H9 (cell line): Measurements from ENCODE around the gene RNF20. TPM values are rescaled to one million over a fixed set of nuclear protein-coding genes. Genes with fewer than 3 reads are reported as not detected.
"Not testable (repeated sequence)": the region's sequence is repeated elsewhere in the genome, so short reads cannot be mapped to it uniquely, and the experiment has no call there.

ENCODE experiments used
- DNase-seq: peaks from one replicate; pipeline ENCODE4 v3.0.0-alpha.2; 2017
- H2AFZ ChIP-seq: one replicate; pipeline ENCODE4 v1.6.1; 2013; ENCODE audit warnings: mild to moderate bottlenecking, low read length, control low read depth, moderate library complexity
- H2AK5ac ChIP-seq: 2 replicates; pipeline ENCODE4 v1.6.1; 2013; ENCODE audit warnings: low read length, control low read depth, mixed read lengths; ENCODE audit not compliant: insufficient read length
- H2BK120ac ChIP-seq: one replicate; pipeline ENCODE4 v1.6.1; 2013; ENCODE audit warnings: low read depth, mild to moderate bottlenecking, low read length, control low read depth, inconsistent platforms; ENCODE audit not compliant: poor library complexity, severe bottlenecking
- H2BK12ac ChIP-seq: 2 replicates; pipeline ENCODE4 v1.6.1; 2013; ENCODE audit warnings: low read length, control low read depth, mixed read lengths, low read depth; ENCODE audit not compliant: insufficient read length
- H2BK15ac ChIP-seq: 2 replicates; pipeline ENCODE4 v1.6.1; 2013; ENCODE audit warnings: low read depth, low read length, control low read depth
- H2BK20ac ChIP-seq: one replicate; pipeline ENCODE4 v1.6.1; 2013; ENCODE audit warnings: low read depth, mild to moderate bottlenecking, low read length, control low read depth, inconsistent platforms; ENCODE audit not compliant: poor library complexity, severe bottlenecking
- H2BK5ac ChIP-seq: 2 replicates; pipeline ENCODE4 v1.6.1; 2013; ENCODE audit warnings: low read length, control low read depth, mixed read lengths; ENCODE audit not compliant: insufficient read length
- H3K14ac ChIP-seq: 2 replicates; pipeline ENCODE4 v1.6.1; 2013; ENCODE audit warnings: low read length, control low read depth; ENCODE audit not compliant: insufficient read depth
- H3K18ac ChIP-seq: 2 replicates; pipeline ENCODE4 v1.6.1; 2013; ENCODE audit warnings: low read depth, mild to moderate bottlenecking, mixed read lengths, low read length, control low read depth; ENCODE audit not compliant: insufficient read length
- H3K23ac ChIP-seq: 2 replicates; pipeline ENCODE4 v1.6.1; 2013; ENCODE audit warnings: low read length, control low read depth, mixed read lengths, low read depth; ENCODE audit not compliant: insufficient read length
- H3K23me2 ChIP-seq: 2 replicates; pipeline ENCODE4 v1.6.1; 2013; ENCODE audit warnings: low read depth, mild to moderate bottlenecking, mixed read lengths, low read length, control low read depth; ENCODE audit not compliant: insufficient read length, poor library complexity, severe bottlenecking
- H3K27ac ChIP-seq: 2 replicates; pipeline ENCODE4 v1.5.1; 2013; ENCODE audit warnings: low read length, control low read depth, mixed read lengths, low read depth; ENCODE audit not compliant: insufficient read length
- H3K27me3 ChIP-seq: 2 replicates; pipeline ENCODE4 v1.6.1; 2013; ENCODE audit warnings: low read length, control low read depth, inconsistent platforms; ENCODE audit not compliant: insufficient read depth
- H3K4ac ChIP-seq: 2 replicates; pipeline ENCODE4 v1.6.1; 2013; ENCODE audit warnings: low read depth, mild to moderate bottlenecking, control low read depth, inconsistent platforms, low read length, moderate library complexity
- H3K4me1 ChIP-seq: 2 replicates; pipeline ENCODE4 v1.6.1; 2013; ENCODE audit warnings: low read length, control low read depth, inconsistent platforms; ENCODE audit not compliant: insufficient read depth
- H3K4me2 ChIP-seq: 2 replicates; pipeline ENCODE4 v1.6.1; 2013; ENCODE audit warnings: low read length, control low read depth, mixed read lengths; ENCODE audit not compliant: insufficient read length, insufficient read depth
- H3K56ac ChIP-seq: 2 replicates; pipeline ENCODE4 v1.6.1; 2013; ENCODE audit warnings: low read depth, mild to moderate bottlenecking, mixed read lengths, low read length, control low read depth; ENCODE audit not compliant: insufficient read length
- H3K79me1 ChIP-seq: 2 replicates; pipeline ENCODE4 v1.6.1; 2013; ENCODE audit warnings: low read depth, mild to moderate bottlenecking, moderate library complexity, low read length, control low read depth, inconsistent platforms; ENCODE audit not compliant: insufficient read depth, poor library complexity, severe bottlenecking
- H3K79me2 ChIP-seq: 2 replicates; pipeline ENCODE4 v1.6.1; 2013; ENCODE audit warnings: low read length, control low read depth, inconsistent platforms; ENCODE audit not compliant: insufficient read depth
- H3K9ac ChIP-seq: 2 replicates; pipeline ENCODE4 v1.6.1; 2013; ENCODE audit warnings: low read length, control low read depth, mixed read lengths; ENCODE audit not compliant: insufficient read length; ENCODE audit errors: extremely low read depth
- H3K9me3 ChIP-seq: one replicate; pipeline ENCODE4 v1.6.1; 2013; ENCODE audit warnings: low read depth, low read length, inconsistent platforms; ENCODE audit not compliant: control insufficient read depth
- H3T11ph ChIP-seq: one replicate; pipeline ENCODE4 v1.6.1; 2013; ENCODE audit warnings: mild to moderate bottlenecking, low read length, control low read depth, inconsistent platforms
- H4K20me1 ChIP-seq: one replicate; pipeline ENCODE4 v1.6.1; 2013; ENCODE audit not compliant: control insufficient read depth, insufficient read length, insufficient read depth
- H4K5ac ChIP-seq: 2 replicates; pipeline ENCODE4 v1.6.1; 2013; ENCODE audit warnings: low read depth, mild to moderate bottlenecking, mixed read lengths, low read length, control low read depth; ENCODE audit not compliant: insufficient read length
- H4K8ac ChIP-seq: replicated peaks from 2 replicates; pipeline ENCODE4 v1.6.1; 2013; ENCODE audit warnings: low read length, control low read depth, mixed read lengths, low read depth; ENCODE audit not compliant: insufficient read length
- H4K91ac ChIP-seq: 2 replicates; pipeline ENCODE4 v1.6.1; 2013; ENCODE audit warnings: low read depth, mild to moderate bottlenecking, moderate library complexity, mixed read lengths, low read length, control low read depth; ENCODE audit not compliant: insufficient read length
- H3K27ac Mint-ChIP-seq, 3 experiments: 2 replicates in 2 of 3; 3 replicates in 1 of 3; pipeline ENCODE4 v1.8.0; 2020 to 2021; ENCODE audit warnings: mixed read lengths in 3 of 3, mild to moderate bottlenecking in 1 of 3, moderate library complexity in 1 of 3
- H3K27me3 Mint-ChIP-seq: 2 replicates; pipeline ENCODE4 v1.8.0; 2021; ENCODE audit warnings: low read depth, mild to moderate bottlenecking, moderate library complexity, mixed read lengths
- H3K36me3 Mint-ChIP-seq, 3 experiments: 2 replicates in 2 of 3; 3 replicates in 1 of 3; pipeline ENCODE4 v1.8.0; 2020 to 2021; ENCODE audit warnings: low read depth in 3 of 3, mixed read lengths in 3 of 3; ENCODE audit not compliant: insufficient read depth in 1 of 3
- H3K4me1 Mint-ChIP-seq, 2 experiments: 2 replicates each; pipeline ENCODE4 v1.8.0; 2020; ENCODE audit warnings: mixed read lengths in 2 of 2
- H3K4me3 Mint-ChIP-seq, 2 experiments: 2 replicates in 1 of 2; 3 replicates in 1 of 2; pipeline ENCODE4 v1.8.0; 2020 to 2021; ENCODE audit warnings: mild to moderate bottlenecking in 2 of 2, mixed read lengths in 2 of 2, moderate library complexity in 1 of 2
- H3K9me3 Mint-ChIP-seq, 2 experiments: 2 replicates in 1 of 2; 3 replicates in 1 of 2; pipeline ENCODE4 v1.8.0; 2020; ENCODE audit warnings: mild to moderate bottlenecking in 2 of 2, mixed read lengths in 2 of 2, moderate library complexity in 1 of 2
- WGBS: extraction: QIAGEN DNeasy Blood & Tissue Kit; methylation state at CpG from one replicate; pipeline ENCODE4 v1.1.7; 2013; ENCODE audit warnings: missing lambda C conversion rate, low lambda C conversion rate, mixed read lengths; ENCODE audit not compliant: insufficient read length; ENCODE audit errors: extremely low coverage; 5-methylcytosine and 5-hydroxymethylcytosine counted together
- total RNA-seq: library from RNA; stranded (reverse); gene quantifications from 2 replicates; pipeline ENCODE4 v1.2.1, GENCODE V29; 2021
- TF ChIP-seq, protein P1 (sequence below): fragments of 200-600 bp; sonication (generic); conservative IDR thresholded peaks from 3 replicates; pipeline ENCODE4 v1.8.0; 2021; ENCODE audit warnings: antibody characterized with exemption, mild to moderate bottlenecking

RNF20 gene
- total RNA-seq, 1 experiment from 2014 or later, result 48.5 TPM

GRCh38 chr9:101516655-101517054, 17.0 kb upstream of the RNF20 start:
- Histone ChIP-seq H3K4ac (no peak overlapping the region), H4K91ac (no peak overlapping the region), H2AK5ac (no peak overlapping the region), H2BK12ac (no peak overlapping the region), H3K18ac (no peak overlapping the region), H3K27ac (no peak overlapping the region), H3T11ph (no peak overlapping the region), H2BK20ac (no peak overlapping the region), H4K8ac (no peak overlapping the region), H3K56ac (no peak overlapping the region), H3K79me2 (no peaks in the 10 kb centered on the region), H4K20me1 (no peaks in the 10 kb centered on the region), H3K79me1 (no peaks in the 10 kb centered on the region), H3K4me2 (no peak overlapping the region), H2BK15ac (no peak overlapping the region), H3K14ac (no peak overlapping the region), H3K4me1 (peaks cover 9% of the 10 kb centered on the region; the same call in 1 of the 2 replicates), H3K27me3 (no peaks in the 10 kb centered on the region), H2BK5ac (no peak overlapping the region), H4K5ac (no peak overlapping the region), H3K23ac (no peak overlapping the region), H2AFZ (no peak overlapping the region), H2BK120ac (no peak overlapping the region), H3K9me3 (no peaks in the 10 kb centered on the region), H3K23me2 (no peaks in the 10 kb centered on the region), H3K9ac (no peak overlapping the region)
- TF ChIP-seq, protein P1, sequence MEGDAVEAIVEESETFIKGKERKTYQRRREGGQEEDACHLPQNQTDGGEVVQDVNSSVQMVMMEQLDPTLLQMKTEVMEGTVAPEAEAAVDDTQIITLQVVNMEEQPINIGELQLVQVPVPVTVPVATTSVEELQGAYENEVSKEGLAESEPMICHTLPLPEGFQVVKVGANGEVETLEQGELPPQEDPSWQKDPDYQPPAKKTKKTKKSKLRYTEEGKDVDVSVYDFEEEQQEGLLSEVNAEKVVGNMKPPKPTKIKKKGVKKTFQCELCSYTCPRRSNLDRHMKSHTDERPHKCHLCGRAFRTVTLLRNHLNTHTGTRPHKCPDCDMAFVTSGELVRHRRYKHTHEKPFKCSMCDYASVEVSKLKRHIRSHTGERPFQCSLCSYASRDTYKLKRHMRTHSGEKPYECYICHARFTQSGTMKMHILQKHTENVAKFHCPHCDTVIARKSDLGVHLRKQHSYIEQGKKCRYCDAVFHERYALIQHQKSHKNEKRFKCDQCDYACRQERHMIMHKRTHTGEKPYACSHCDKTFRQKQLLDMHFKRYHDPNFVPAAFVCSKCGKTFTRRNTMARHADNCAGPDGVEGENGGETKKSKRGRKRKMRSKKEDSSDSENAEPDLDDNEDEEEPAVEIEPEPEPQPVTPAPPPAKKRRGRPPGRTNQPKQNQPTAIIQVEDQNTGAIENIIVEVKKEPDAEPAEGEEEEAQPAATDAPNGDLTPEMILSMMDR, result no peak
- no CpG with 5 or more reads among the region's 1 CpG for WGBS
- Mint-ChIP-seq H3K4me3 (no peak overlapping the region), H3K9me3 (peaks cover 0 to 8% of the 10 kb centered on the region in 2 experiments; a peak in 1 of 5 replicates), H3K36me3 (no peaks in the 10 kb centered on the region), H3K27ac (no peak overlapping the region), H3K27me3 (peaks cover 2% of the 10 kb centered on the region; the same call in 1 of the 2 replicates), H3K4me1 (peaks cover 36% of the 10 kb centered on the region in 2 experiments)
- DNase-seq, result no peak

GRCh38 chr9:101518489-101518888, 15.2 kb upstream of the RNF20 start:
- H3K23ac ChIP-seq, H3K79me1 ChIP-seq, H3T11ph ChIP-seq, H4K91ac ChIP-seq, H3K27ac Mint-ChIP-seq, H2AK5ac ChIP-seq, H2BK15ac ChIP-seq, DNase-seq, H2BK12ac ChIP-seq, H3K79me2 ChIP-seq, H2BK20ac ChIP-seq, H4K8ac ChIP-seq, H3K9me3 ChIP-seq, H2BK5ac ChIP-seq, H3K4ac ChIP-seq, H2BK120ac ChIP-seq, H3K4me1 ChIP-seq, H4K5ac ChIP-seq, H3K23me2 ChIP-seq, H2AFZ ChIP-seq, H3K4me3 Mint-ChIP-seq, H3K9ac ChIP-seq, H3K18ac ChIP-seq, H3K36me3 Mint-ChIP-seq, H3K56ac ChIP-seq, H4K20me1 ChIP-seq, H3K27ac ChIP-seq, H3K27me3 ChIP-seq, H3K4me2 ChIP-seq, H3K27me3 Mint-ChIP-seq, H3K9me3 Mint-ChIP-seq, H3K14ac ChIP-seq: not testable (repeated sequence)
- no CpG with 5 or more reads among the region's 3 CpGs for WGBS
- peaks cover 20 to 24% of the 10 kb centered on the region in 2 experiments for H3K4me1 Mint-ChIP-seq
